D341Med (cell line): ENCODE data around the gene P2RX6.

Experiments used
- DNase-seq: peaks from one replicate; pipeline ENCODE4 v3.0.0; 2012; ENCODE audit warnings: low spot score

The P2RX6 gene

DNA sequence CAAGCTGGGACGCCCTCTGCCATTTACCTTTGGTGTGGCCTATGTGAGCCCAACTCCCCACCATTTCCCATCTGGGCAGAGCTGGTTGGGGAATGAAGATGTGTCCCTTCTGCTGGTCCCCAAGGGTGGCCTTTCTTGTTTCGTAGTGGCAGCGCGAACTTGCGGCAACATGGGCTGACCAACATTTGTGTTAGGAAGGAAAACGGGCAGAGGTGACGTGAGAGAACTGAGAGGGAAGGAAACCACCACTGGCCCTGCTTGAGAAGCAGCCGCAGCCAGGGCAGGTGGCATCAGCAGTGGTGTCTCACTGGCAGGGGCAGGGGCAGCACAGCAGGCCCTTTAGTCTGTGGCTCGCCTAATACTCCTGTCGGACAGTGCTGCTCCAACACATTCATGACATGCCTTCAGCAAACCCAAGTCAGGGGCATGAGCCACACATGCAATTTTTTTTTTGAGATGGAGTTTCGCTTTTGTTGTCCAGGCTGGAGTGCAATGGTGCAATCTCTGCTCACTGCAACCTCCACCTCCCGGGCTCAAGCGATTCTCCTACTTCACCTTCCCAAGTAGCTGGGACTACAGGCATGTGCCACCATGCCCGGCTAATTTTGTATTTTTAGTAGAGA lies 60.7 kb downstream of the P2RX6 start:
- DNase-seq: no peak

DNA sequence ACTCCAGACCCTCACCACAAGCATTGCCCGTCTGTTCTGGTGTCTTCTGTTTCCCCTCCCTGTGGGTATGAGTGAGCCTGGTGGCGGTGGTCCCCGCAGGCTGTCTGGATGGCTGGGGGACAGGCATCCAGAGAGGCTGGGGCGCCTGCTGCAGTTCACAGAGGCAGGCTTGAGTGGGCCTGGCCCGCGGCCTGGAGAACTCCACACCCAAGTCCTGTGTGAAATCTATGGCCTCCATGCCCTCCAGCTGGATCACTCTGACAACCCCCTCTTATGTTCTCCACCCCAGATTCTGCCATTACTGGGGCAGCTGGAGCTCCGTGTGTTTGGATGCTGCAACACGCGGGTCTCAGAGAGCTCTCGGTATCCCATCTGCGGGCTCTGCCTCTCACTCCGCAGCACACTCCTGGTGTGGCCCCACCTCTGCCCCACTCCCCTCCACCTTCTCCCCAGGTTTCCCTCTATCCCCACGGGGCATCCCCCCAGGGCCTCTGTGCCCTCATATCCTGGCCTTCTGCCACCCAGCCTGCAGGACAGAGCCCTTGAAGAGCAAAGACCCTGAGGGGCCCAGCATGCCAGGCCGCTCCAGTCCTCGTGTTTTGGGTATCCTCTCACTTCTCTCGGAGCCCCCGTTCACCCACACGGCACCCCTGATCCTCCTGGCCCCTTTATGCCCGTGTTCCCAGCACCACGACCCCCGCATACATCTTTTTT lies 62.1 kb downstream of the P2RX6 start:
- DNase-seq: no peak
